GM21717 (cell line): ENCODE results near the gene EPN2.

Experiments used
- ATAC-seq: cut with Tn5 transposase; IDR thresholded peaks from one replicate; pipeline ENCODE4 v1.9.1; 2021; ENCODE audit warnings: mild to moderate bottlenecking, moderate library complexity; ENCODE audit not compliant: unreplicated experiment

EPN2 gene

GRCh38 chr17:19238167-19238505, 970 bp downstream of the EPN2 start:
- no peak for ATAC-seq

GRCh38 chr17:19239544-19239943, 2.4 kb downstream of the EPN2 start:
- ATAC-seq = no peak

GRCh38 chr17:19242323-19242722, 5.2 kb downstream of the EPN2 start:
- no peak for ATAC-seq

GRCh38 chr17:19242926-19243325, 5.8 kb downstream of the EPN2 start:
- no peak for ATAC-seq

GRCh38 chr17:19243838-19244237, 6.7 kb downstream of the EPN2 start:
- no peak for ATAC-seq

- ATAC-seq = no peak
Observed at GRCh38 chr17:19244357-19244756, 7.2 kb downstream of the EPN2 start.

GRCh38 chr17:19244781-19245180, 7.6 kb downstream of the EPN2 start:
- no peak for ATAC-seq

- no peak for ATAC-seq
Observed at GRCh38 chr17:19247473-19247872, 10.3 kb downstream of the EPN2 start.

- no peak for ATAC-seq
Observed at GRCh38 chr17:19248151-19248927, 11.2 kb downstream of the EPN2 start.

GRCh38 chr17:19248928-19249574, 11.9 kb downstream of the EPN2 start:
- no peak for ATAC-seq

- no peak for ATAC-seq
Observed at GRCh38 chr17:19249681-19250080, 12.5 kb downstream of the EPN2 start.

- no peak for ATAC-seq
Observed at GRCh38 chr17:19250421-19251173, 13.4 kb downstream of the EPN2 start.

GRCh38 chr17:19253112-19253511, 15.9 kb downstream of the EPN2 start:
- ATAC-seq = no peak

- ATAC-seq = no peak
Observed at GRCh38 chr17:19254651-19255050, 17.5 kb downstream of the EPN2 start.

- no peak for ATAC-seq
Observed at GRCh38 chr17:19255279-19255678, 18.1 kb downstream of the EPN2 start.

GRCh38 chr17:19258371-19258770, 21.2 kb downstream of the EPN2 start:
- ATAC-seq = no peak

GRCh38 chr17:19260958-19261357, 23.8 kb downstream of the EPN2 start:
- ATAC-seq = no peak

GRCh38 chr17:19261426-19261825, 24.3 kb downstream of the EPN2 start:
- ATAC-seq = no peak

- no peak for ATAC-seq
Observed at GRCh38 chr17:19262650-19263631, 25.8 kb downstream of the EPN2 start.

GRCh38 chr17:19263641-19264051, 26.5 kb downstream of the EPN2 start:
- no peak for ATAC-seq

- no peak for ATAC-seq
Observed at GRCh38 chr17:19264268-19264667, 27.1 kb downstream of the EPN2 start.
